WTC11 (cell line): ENCODE results near the gene NOP10. TPM values are rescaled to one million over a fixed set of nuclear protein-coding genes. Genes with fewer than 3 reads are reported as not detected.

Source experiments
- HMGA2 ChIP-seq: fragments of 250-450 bp; sonication (Bioruptor Pico); IDR thresholded peaks from 2 replicates; pipeline ENCODE4 v1.4.0; 2021; ENCODE audit warnings: mild to moderate bottlenecking, moderate library complexity
- KAT7 ChIP-seq: sonication (generic); formaldehyde crosslinking; IDR thresholded peaks from 2 replicates; pipeline ENCODE4 v1.8.1; 2023; ENCODE audit warnings: missing genetic modification reagents, mild to moderate bottlenecking, borderline replicate concordance
- ZBTB43 ChIP-seq: sonication (generic); formaldehyde crosslinking; IDR thresholded peaks from 2 replicates; pipeline ENCODE4 v1.8.1; 2023; ENCODE audit warnings: mild to moderate bottlenecking, missing genetic modification reagents
- microRNA-seq: library from miRNA; unstranded; fragments of <30 nt; microRNA quantifications from one replicate; pipeline ENCODE4 v1.2.0, GENCODE V29; 2022; ENCODE audit warnings: borderline number of aligned reads
- total RNA-seq: library from RNA; stranded (reverse); gene quantifications from 3 replicates; pipeline ENCODE4 v1.2.3, GENCODE V29; 2021

The NOP10 gene
- total RNA-seq, 1 experiment from 2014 or later = 220 TPM

- no peak for TF ChIP-seq ZBTB43 (CRISPR knock-in tag)
- no peak for TF ChIP-seq KAT7
- TF ChIP-seq HMGA2 (CRISPR knock-in tag) = no peak
These were observed 50.3 kb downstream of the NOP10 start (continued) for GRCh38 chr15:34292621-34293020.

Small RNAs within 50 kb of the gene (microRNA-seq; reads per million reads assigned to microRNA genes)
- gene MIR1233-1 = not detected

Other genes with a start within 250 kb of the NOP10 start
- gene EMC7, start 241.3 kb downstream of the NOP10 start, total RNA-seq = 31.5 to 34.6 TPM (median 32.1 TPM) in 3 replicates
- 1.1 to 1.2 TPM (median 1.1 TPM) in 3 replicates for gene PGBD4, start 241.1 kb downstream of the NOP10 start, total RNA-seq
- 41.8 to 45.8 TPM (median 43.2 TPM) in 3 replicates for gene KATNBL1, start 133.0 kb downstream of the NOP10 start, total RNA-seq
- gene EMC4, start 118.1 kb downstream of the NOP10 start, total RNA-seq = 96.8 to 102 TPM (median 97.0 TPM) in 3 replicates
- 13.3 to 16.2 TPM (median 14.7 TPM) in 3 replicates for gene SLC12A6, start 5.4 kb downstream of the NOP10 start, total RNA-seq
- 0.46 to 0.69 TPM (median 0.66 TPM) in 3 replicates for gene NUTM1, start 179 bp upstream of the NOP10 start, total RNA-seq
- 68.6 to 97.2 TPM (median 70.6 TPM) in 3 replicates for gene LPCAT4, start 24.1 kb upstream of the NOP10 start, total RNA-seq
- gene GOLGA8A, start 94.7 kb upstream of the NOP10 start, total RNA-seq = 37.2 to 41.3 TPM (median 39.8 TPM) in 3 replicates
- gene GOLGA8B, start 240.5 kb upstream of the NOP10 start, total RNA-seq = 29.0 to 40.1 TPM (median 38.3 TPM) in 3 replicates